K562 (cell line): ENCODE measurements around the gene ACYP2. TPM values are rescaled to one million over a fixed set of nuclear protein-coding genes. Genes with fewer than 3 reads are reported as not detected.

Experiments
- ATAC-seq: fragments of 200-7000 bp; cut with Tn5 transposase; 3 replicates; pipeline ENCODE4 v1.9.1; 2020; ENCODE audit warnings: moderate library complexity
- BruUV-seq: library from RNA; stranded (reverse); fragments of 400-500 nt; replicated peaks from 2 replicates; lab custom pipeline; 2021; lab: Mats Ljungman, UMichigan
- CTCF ChIA-PET: fragments of 300-600 bp; formaldehyde crosslinking; extraction: SDS; loops from one replicate; lab custom pipeline; 2021; ENCODE audit warnings: low intra/inter-chr PET ratio; lab: Yijun Ruan, JAX
- POLR2A ChIA-PET: fragments of 300-600, 350-650 bp; sonication (Branson Sonifier 250); formaldehyde crosslinking; extraction: SDS; loops from one replicate; lab custom pipeline; 2021; ENCODE audit warnings: antibody characterized with exemption, inconsistent platforms; lab: Yijun Ruan, JAX
- DNase-seq, 4 experiments: peaks; one replicate each; pipeline versions ENCODE4 v3.0.0 to v3.0.0-alpha.2; 2011 to 2018; ENCODE audit warnings: low spot score in 3 of 4, mixed read lengths in 3 of 4; ENCODE audit errors: extremely low read depth in 1 of 4
- FAIRE-seq: peaks from 2 replicates; lab custom pipeline; 2011; peaks lifted over from hg19 to GRCh38; lab: Jason Lieb, UNC
- H2AFZ ChIP-seq: 2 replicates; pipeline ENCODE4 v1.6.0; 2011; ENCODE audit warnings: low read depth, low read length, control low read depth, inconsistent platforms
- H3K27ac ChIP-seq: fragments of 200-600 bp; 3 replicates; pipeline ENCODE4 v1.8.0; 2011; ENCODE audit warnings: low read depth, mild to moderate bottlenecking, control low read depth, inconsistent platforms, low read length, moderate library complexity, mixed read lengths; ENCODE audit errors: extremely low read depth
- H3K27me3 ChIP-seq, 2 experiments: fragments of 300-600 bp in 1 of 2; 2 replicates in 1 of 2; 3 replicates in 1 of 2; pipeline versions ENCODE4 v1.6.0 to v1.8.0; 2011; ENCODE audit warnings: inconsistent platforms in 2 of 2, low read length in 2 of 2, mild to moderate bottlenecking in 1 of 2, mixed read lengths in 1 of 2, moderate library complexity in 1 of 2; ENCODE audit not compliant: control insufficient read depth in 2 of 2, insufficient read depth in 2 of 2
- H3K36me3 ChIP-seq: fragments of 300-600 bp; 3 replicates; pipeline ENCODE4 v1.8.0; 2011; ENCODE audit warnings: mild to moderate bottlenecking, low read length, inconsistent platforms; ENCODE audit not compliant: control insufficient read depth, insufficient read depth
- H3K4me1 ChIP-seq, 2 experiments: fragments of 200-600 bp in 1 of 2; replicated peaks in 1 of 2; 2 replicates in 1 of 2; 3 replicates in 1 of 2; pipeline versions ENCODE4 v1.5.1 to v1.8.0; 2011; ENCODE audit warnings: inconsistent platforms in 2 of 2, low read length in 2 of 2, mild to moderate bottlenecking in 1 of 2, mixed read lengths in 1 of 2, moderate library complexity in 1 of 2; ENCODE audit not compliant: control insufficient read depth in 2 of 2, insufficient read depth in 2 of 2
- H3K4me2 ChIP-seq: 2 replicates; pipeline ENCODE4 v1.6.1; 2011; ENCODE audit warnings: low read length, control low read depth, inconsistent platforms, mixed read lengths; ENCODE audit not compliant: insufficient read depth
- H3K4me3 ChIP-seq: fragments of 200-600 bp; sonication (generic), shearing (Covaris generic); 2 replicates; pipeline ENCODE4 v1.5.1; 2016; ENCODE audit warnings: control low read depth, inconsistent platforms
- H3K79me2 ChIP-seq: fragments of 200-600 bp; 3 replicates; pipeline ENCODE4 v1.8.0; 2011; ENCODE audit warnings: low read length, inconsistent platforms; ENCODE audit not compliant: control insufficient read depth, insufficient read depth
- H3K9ac ChIP-seq, 2 experiments: 2 replicates each; pipeline versions ENCODE4 v1.6.0 to v1.6.1; 2011; ENCODE audit warnings: low read depth in 2 of 2, low read length in 2 of 2, control low read depth in 1 of 2, inconsistent platforms in 1 of 2, mild to moderate bottlenecking in 1 of 2, mixed read lengths in 1 of 2; ENCODE audit not compliant: insufficient read depth in 1 of 2
- H3K9me1 ChIP-seq: one replicate; pipeline ENCODE4 v1.6.0; 2011; ENCODE audit warnings: inconsistent platforms, mild to moderate bottlenecking, low read length, moderate library complexity; ENCODE audit not compliant: control insufficient read depth, insufficient read depth
- H3K9me3 ChIP-seq: replicated peaks from 2 replicates; pipeline ENCODE4 v1.5.1; 2011; ENCODE audit warnings: low read depth, low read length, inconsistent platforms; ENCODE audit not compliant: control insufficient read depth, insufficient read depth
- H4K20me1 ChIP-seq: replicated peaks from 2 replicates; pipeline ENCODE4 v1.6.1; 2011; ENCODE audit warnings: low read length, inconsistent platforms, mixed read lengths; ENCODE audit not compliant: control insufficient read depth, insufficient read depth
- CEBPB ChIP-seq: fragments of 450-650 bp; IDR thresholded peaks from 2 replicates; pipeline ENCODE4 v1.6.1; 2016; ENCODE audit warnings: missing genetic modification characterization, missing compliant biosample characterization
- MEIS2 ChIP-seq: fragments of 450-650 bp; IDR thresholded peaks from 2 replicates; pipeline ENCODE4 v1.6.1; 2014; ENCODE audit warnings: mild to moderate bottlenecking; ENCODE audit not compliant: partially characterized antibody
- ZNF217 ChIP-seq: sonication (generic); formaldehyde crosslinking; IDR thresholded peaks from 2 replicates; pipeline ENCODE4 v1.8.0; 2022; ENCODE audit warnings: mild to moderate bottlenecking, missing genetic modification reagents
- WGBS: fragments of 100-300 bp; shearing (Covaris generic); methylation state at CpG from one replicate; pipeline ENCODE4 v1.1.6; 2016; ENCODE audit warnings: low coverage, mixed read lengths; ENCODE audit not compliant: insufficient coverage; ENCODE audit errors: missing lambda C conversion rate; 5-methylcytosine and 5-hydroxymethylcytosine counted together
- in situ Hi-C: fragments of 300-500 bp; cut with MboI; formaldehyde crosslinking; loops from 4 replicates; pipeline ENCODE4 v1.15.0; 2018; ENCODE audit warnings: inconsistent platforms, mixed read lengths
- intact Hi-C: fragments of 100-400 bp; cut with micrococcal nuclease; formaldehyde crosslinking; loops from 2 replicates; pipeline ENCODE4 v1.14.2; 2022
- polyA plus RNA-seq, 8 experiments: library from polyadenylated mRNA; depleted of rRNA in 4 of 8; stranded (reverse) in 5 of 8; unstranded in 3 of 8; fragments of >200 nt; fragmentation: Nextera tagmentation in 2 of 8; fragmentation: Illumina TruSeq in 1 of 8; extraction: Ambion mirVana in 2 of 8; extraction: Trizol in 1 of 8; gene quantifications; 2 replicates each; pipeline versions ENCODE4 v1.2.1 to v1.2.3, GENCODE V29; 2011 to 2014; ENCODE audit warnings: inconsistent platforms in 1 of 8, missing spikeins in 1 of 8
- total RNA-seq, 7 experiments: library from RNA; depleted of rRNA in 6 of 7; stranded (reverse); fragments of >200 nt in 6 of 7; fragmentation: Illumina TruSeq in 2 of 7; extraction: Trizol in 2 of 7; gene quantifications; 2 replicates each; pipeline versions ENCODE4 v1.2.1 to v1.2.3, GENCODE V29; 2011 to 2021; ENCODE audit warnings: low replicate concordance in 1 of 7

The ACYP2 gene
- total and polyA plus RNA-seq, 9 of the 15 experiments (the other 6 are each of a cell fraction or from before 2014, with no cell fraction given), result 1.0 to 4.1 (median 2.0) TPM

DNA sequence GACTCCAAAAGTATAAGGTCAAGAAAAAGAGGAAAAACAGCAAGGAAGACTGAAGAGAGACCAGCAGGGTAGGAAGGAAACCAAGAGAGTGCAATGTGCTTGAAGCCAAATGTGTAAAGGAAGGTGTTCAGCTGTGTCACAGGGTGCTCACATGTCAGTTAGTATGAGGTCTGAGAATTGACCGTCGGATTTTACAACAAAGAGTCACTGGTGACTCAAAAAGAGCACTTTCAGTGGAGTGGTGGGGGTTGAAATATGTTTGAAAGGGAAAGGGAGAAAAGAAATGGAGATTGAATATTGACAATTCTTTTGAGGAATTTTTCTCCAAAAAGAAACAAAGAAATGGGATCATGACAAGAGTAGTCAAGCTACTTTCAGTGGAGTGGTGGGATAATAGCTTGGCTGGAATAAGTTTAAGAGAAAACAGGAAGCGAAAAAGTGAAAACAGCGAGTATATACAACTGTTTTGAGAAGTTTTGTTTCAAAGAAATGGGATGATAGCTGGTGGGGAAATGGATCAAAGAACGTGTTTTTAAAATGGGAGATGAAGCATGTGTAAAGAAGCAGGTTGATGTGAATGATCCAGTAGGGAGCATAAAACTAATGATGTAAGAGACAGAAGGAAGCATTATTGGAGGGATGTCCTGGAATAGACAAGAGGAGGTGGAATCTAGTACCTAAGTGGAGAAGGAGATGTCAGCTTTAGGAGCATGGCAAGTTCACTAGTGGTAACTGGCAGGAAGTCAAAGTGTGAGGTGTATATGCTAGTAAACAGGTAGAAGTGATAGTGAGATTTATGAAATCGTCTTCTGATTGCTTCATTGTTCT is 144.2 kb downstream of the ACYP2 start (continued):
- no peak for TF ChIP-seq MEIS2

DNA sequence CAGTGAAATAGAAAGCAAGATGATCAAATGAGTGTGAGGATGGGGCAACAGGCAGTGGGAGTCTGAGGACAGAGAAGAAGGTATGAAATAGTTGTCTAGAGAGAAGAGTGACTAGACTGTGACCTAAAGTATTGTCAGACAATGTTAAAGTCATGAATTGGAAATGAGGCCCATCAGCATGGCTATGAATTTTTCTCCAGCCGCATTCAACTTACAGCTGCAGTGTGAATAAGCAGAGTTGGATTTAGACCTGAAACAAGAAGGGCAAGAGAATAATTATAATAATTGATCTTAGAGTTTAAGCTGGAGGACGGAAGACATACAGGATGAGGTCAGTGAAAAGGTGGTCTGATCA is 144.8 kb downstream of the ACYP2 start:
- H3K79me2 ChIP-seq, result peaks cover 8% of the 10 kb centered on the region
- H2AFZ ChIP-seq, result no peak overlapping the region
- DNase-seq, result no peak
- 18% methylated on average over 2 of the region's 2 CpGs for WGBS
- TF ChIP-seq CEBPB, result peak; percentile 15; the same call in 1 of the 2 replicates
- TF ChIP-seq ZNF217 (CRISPR knock-in tag), result no peak
- TF ChIP-seq, all 486 proteins: peak for 1
- Histone ChIP-seq H3K4me3 (no peak overlapping the region), H3K4me1 (peaks cover 0 to 8% of the 10 kb centered on the region in 2 experiments; a peak in 1 of 5 replicates), H4K20me1 (0 out of 2 replicates have a peak, but pooled peaks cover 2% of the 10 kb centered on the region), H3K9me3 (no peaks in the 10 kb centered on the region; the same call in 1 of the 2 replicates), H3K9ac (no peak overlapping the region), H3K36me3 (no peaks in the 10 kb centered on the region), H3K9me1 (no peaks in the 10 kb centered on the region), H3K27ac (no peak overlapping the region), H3K4me2 (no peak overlapping the region), H3K27me3 (no peaks in the 10 kb centered on the region)
- ChIA-PET CTCF (no interaction called here), POLR2A (interaction anchor here (0.8 kb wide), 1 partner anchor 99 kb away, joined by 4 read pairs; no protein-coding TSS in a partner anchor)
- in situ Hi-C loops (no loop called here), intact Hi-C loops (no loop called here)
- BruUV-seq, result no TSS peak
- FAIRE-seq (no peak), ATAC-seq (no peak)
